Daoy (cell line): Measurements from ENCODE around the gene OR10K1. TPM values are rescaled to one million over a fixed set of nuclear protein-coding genes. Genes with fewer than 3 reads are reported as not detected.
A peak's percentile ranks its signal among the peaks of the same experiment; 100 is the strongest.
"Not testable (repeated sequence)": the region's sequence is repeated elsewhere in the genome, so short reads cannot be mapped to it uniquely, and the experiment has no call there.

Experiments
- DNase-seq: peaks from one replicate; pipeline ENCODE4 v3.0.0-alpha.2; 2015; ENCODE audit warnings: low read depth
- total RNA-seq: library from RNA; depleted of rRNA; stranded (reverse); fragments of >200 nt; shearing (Covaris generic); gene quantifications from 2 replicates; pipeline ENCODE4 v1.2.3, GENCODE V29; 2014; rRNA removed

The OR10K1 gene, protein sequence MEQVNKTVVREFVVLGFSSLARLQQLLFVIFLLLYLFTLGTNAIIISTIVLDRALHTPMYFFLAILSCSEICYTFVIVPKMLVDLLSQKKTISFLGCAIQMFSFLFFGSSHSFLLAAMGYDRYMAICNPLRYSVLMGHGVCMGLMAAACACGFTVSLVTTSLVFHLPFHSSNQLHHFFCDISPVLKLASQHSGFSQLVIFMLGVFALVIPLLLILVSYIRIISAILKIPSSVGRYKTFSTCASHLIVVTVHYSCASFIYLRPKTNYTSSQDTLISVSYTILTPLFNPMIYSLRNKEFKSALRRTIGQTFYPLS
- total RNA-seq: not detected in 2 replicates

DNA sequence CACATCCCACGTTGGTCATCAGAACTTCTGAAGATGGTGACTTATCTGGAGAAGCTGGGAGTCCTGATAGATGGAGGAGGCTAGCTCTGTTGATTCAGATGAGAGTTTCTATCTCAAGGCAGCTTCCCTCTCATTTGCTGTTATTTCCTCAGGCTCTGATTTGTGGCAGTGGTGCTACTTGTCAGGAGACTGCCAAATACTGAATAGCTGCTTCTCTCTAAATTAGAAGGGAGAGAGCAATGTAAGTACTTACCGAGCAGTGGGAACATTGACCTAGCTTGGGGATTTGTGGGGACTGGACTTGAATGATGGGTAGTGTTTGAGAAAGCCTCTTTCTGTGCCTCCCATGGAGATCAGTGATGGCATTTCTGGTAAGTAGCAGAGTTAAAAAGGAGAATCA lies at the start of gene OR10K1:
TSS of gene OR10K1 (plus strand) at position 301 of the 400 bp plus-strand sequence. CDS start 3,728 bp downstream, outside the sequence.
- DNase-seq: no peak

DNA sequence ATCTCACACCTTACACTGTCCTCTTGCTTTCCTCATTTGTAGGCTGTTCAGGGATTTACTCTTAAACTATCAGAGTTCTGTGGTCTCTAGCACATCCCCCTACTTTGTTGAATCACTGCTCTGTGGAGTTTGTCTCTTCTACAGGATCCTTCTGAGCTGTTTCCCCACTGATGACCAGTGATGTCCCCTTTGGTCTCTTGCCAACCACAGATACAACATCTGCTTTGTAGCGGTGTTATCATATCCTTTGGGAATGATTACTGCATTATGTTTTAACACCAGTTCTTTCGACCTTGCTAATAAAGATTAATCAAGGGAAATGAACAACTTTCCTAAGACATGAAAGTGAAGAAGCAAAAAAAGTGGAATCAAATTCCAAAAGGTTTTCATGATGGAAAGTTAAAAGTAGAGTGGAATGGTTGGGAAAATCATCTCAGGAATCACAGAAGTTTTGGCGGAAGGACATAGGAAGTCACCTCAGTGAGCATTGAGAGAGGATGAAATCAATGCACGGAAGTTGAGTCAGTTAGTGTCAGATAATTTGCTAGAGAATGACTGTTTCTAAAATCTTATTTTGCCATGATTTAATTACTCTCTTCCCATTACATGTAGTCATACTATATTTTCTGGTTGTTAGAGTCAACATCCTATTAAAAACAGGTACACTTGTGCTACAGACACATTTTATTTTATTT lies 46.8 kb upstream of the OR10K1 start:
- DNase-seq: no peak

DNA sequence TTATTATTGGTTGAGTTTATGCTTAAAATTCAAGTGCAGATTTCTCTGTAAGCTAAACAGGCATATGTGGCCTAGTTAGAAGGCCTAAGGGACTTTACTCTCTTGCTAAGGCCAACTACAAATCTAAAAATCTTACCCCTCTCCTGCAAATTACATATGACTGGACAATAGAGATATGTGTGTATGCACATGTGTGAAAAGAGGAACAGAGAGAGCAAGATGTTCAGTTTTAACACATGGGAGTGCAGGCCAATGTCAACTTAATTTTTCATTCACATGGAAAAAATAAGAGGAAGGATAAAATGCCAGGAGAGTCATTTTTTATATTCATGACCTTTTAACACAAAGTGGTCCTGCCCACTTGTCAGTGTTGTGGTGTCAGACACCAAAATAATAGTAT lies 44.0 kb upstream of the OR10K1 start:
- DNase-seq: no peak

DNA sequence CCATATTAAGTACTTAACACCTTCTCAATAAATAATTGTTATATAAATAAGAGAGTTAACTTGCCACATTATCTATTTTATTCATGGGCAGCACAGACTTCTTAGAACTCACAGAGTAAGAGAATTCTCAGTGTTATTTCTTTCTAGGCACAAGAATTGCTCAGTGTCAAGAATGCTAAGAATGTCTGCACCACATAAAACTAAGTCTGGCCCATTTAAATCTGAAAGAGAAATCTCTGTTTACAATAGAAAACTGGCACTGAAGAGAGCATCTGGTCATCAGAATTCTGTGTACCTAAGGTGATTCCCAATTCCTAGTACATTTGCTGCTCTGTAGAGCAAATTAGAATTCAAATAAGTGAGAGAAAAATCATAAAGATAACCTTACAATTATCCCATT lies 39.4 kb upstream of the OR10K1 start:
- no peak for DNase-seq

DNA sequence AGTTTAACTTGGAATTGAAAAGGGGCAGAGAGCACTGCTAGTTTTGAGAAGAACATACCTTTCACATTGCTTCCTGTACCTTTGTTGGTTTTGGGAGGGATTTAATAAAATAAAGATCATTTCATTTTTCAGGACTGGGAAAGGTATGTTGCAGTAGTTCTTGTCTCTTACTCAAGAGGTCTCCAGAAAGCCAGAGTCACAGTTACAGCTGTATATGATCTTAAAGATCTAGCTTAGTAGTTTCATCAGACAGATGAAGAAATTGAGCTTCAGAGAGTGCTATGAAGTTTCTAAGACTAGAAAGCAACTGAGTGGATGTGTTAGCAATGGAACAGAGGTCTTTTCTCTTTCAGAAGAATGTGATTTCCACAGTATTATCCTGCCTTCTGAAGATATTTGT lies 36.6 kb upstream of the OR10K1 start:
- DNase-seq: no peak

DNA sequence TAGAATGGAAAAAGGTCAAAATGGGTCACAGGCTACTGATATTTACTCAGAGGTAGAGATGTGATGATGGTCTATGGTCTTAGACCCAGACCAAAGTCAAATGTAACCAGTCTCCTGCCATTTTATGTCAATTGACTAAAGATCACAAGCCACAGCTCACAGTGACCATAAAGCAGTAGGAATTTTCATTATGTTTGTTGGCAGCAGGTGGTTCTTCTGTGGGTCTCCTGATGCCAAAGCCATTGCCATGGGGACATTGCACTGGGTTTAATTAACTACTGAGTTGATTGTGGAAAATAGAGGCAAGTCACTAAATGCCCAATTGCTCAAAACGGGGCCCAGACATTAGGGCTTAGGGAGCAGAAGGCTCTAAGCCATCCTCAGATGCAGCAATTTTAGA lies 35.5 kb upstream of the OR10K1 start, which contains the start of gene OR10K2:
TSS of gene OR10K2 (minus strand) at position 101 of the 400 bp plus-strand sequence. CDS start 5,371 bp downstream, outside the sequence.
- no peak for DNase-seq

DNA sequence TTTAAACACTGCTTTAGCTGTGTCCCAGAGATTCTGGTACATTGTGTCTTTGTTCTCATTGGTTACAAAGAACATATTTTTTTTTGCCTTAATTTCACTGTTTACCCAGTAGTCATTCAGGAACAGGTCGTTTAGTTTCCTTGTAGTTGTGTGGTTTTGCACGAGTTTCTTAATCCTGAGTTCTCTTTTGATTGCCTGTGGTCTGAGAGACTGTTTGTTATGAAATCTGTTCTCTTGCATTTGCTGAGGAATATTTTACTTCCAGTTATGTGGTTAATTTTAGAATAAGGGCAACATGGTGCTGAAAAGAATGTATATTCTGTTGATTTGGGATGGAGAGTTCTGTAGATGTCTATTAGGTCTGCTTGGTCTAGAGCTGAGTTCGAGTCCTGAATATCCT lies 31.5 kb upstream of the OR10K1 start:
- not testable (repeated sequence) for DNase-seq

DNA sequence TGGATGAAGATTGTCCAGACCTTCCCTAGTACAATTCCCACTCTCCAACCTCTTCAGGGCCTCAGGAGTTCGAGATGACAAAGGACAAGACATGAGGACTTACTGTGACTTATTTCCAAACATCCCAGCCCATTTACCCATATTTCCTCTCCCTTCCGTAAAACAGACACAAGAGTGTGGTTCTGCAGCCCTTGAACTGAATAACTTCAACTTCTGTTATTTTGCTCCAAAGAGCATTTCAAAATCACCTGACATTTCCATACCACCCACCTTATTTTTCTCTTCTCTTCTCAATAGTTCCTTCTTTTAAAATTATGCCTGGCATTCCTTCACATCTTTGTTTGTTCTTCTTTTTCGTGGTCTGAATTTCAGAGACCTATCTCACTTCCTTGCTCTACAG lies 26.9 kb upstream of the OR10K1 start:
- DNase-seq: no peak

DNA sequence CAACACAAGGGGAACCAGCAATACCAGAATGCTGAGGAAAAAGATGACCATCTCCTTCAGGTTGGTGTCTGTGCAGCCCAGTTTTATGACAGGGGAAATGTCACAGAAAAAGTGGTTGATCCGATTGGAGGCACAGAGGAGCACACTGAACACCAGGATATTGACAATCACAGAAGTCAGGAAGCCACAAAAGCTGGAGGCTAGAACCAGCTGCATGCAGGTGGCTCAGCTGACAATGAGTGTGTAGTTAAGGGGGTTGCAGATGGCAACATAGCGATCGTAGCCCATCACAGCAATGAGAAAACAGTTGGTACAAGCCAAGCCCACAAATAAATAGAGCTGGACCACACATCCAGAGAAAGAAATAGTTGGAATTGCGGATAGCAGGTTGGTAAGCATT lies 16.3 kb upstream of the OR10K1 start:
- DNase-seq: no peak

DNA sequence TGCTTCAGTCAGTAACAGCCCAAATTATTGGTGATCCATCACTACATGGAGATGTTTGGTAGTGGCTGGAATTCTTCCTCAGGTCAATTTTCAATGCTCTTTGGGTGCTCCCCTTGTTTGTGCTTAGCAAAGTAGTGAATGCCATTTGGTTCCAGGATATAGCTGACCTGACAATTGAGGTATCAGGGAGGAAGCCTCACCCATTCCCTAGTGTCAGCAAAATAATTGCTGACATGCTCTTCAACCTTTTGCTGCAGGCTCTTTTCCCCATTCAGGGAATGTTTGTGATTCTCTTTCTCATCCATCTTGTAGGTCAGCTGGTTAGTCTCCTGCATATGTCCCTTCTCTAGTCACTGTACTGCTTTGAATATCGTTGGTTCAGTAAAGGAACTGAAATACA lies 7.1 kb upstream of the OR10K1 start:
- no peak for DNase-seq

DNA sequence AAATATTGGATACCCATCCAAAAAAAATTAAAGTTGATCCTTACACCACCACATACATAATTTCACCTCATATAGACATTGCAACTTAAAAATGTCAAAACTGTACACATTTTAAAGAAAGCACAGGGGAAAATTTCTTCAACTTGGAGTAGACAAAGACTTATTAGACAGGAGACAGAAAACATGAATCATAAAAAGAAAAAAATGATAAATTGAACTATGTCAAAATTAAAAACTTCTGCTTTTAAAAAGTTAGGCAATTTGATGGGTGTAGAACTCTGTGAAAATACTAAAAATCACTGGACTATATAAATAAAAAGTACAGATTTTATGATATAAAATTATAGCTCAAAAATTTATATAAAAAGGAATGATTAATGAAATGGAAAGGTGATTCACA lies 4.4 kb upstream of the OR10K1 start:
- DNase-seq: no peak

DNA sequence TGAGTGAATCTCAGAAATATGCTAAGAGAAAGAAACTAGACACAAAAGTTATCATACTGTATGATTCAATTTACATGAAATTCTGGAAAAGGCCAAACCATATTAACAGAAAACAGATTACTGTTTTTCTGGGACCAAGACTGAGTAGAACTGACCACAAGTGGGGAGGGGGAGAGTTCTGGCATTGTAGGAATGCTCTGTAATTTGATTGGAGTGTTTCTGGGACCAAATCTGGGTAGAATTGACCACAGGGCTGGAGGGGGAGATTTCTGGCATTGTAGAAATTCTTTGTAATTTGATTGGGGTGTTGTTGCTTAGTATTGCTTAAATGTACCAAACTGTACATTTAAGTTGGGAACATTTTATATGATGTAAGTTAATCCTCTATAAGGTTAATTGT lies 3.4 kb upstream of the OR10K1 start:
- no peak for DNase-seq

DNA sequence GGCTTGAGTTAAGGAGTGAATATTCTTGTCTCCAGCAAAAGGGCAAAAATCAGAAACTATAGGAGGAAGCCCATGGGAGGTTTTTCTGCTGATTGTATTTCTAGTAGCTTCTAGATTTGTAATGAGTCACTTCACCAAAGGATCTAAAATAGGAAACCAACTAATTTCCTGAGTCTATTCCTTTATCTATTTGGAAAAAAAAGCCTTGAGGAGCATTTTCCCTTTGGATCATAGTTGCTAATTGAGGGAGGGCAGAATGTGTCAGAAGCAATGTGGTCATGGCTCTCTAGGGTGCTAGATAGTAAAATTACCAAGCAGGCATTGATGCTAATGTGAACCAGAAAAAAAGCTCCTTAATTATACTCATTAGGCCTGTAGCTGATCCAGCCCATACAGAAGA lies 10.3 kb downstream of the OR10K1 start, which contains the start of gene OR10R2:
TSS of gene OR10R2 (plus strand) at position 301 of the 400 bp plus-strand sequence. CDS start 106 bp downstream, outside the sequence.
- no peak for DNase-seq

DNA sequence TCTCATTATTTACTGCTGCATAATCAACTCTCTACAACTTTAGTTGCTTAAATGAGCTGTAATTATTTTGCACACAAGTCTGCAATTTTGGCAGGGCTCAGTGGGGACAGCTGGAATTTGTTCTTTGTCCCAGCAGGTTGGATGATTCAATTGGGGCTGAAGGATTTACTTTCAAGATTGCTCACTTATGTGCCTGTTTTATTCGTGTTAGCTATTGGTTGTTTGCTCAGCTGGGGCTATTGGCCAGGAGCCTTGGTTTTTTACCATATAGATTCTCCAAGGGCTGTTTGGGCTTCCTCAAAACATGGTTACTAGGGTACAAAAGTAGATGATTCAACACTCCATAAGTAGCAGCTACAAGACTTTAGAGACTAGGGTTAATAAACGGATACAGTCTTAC lies 23.8 kb downstream of the OR10K1 start:
- DNase-seq: peak; percentile 3

DNA sequence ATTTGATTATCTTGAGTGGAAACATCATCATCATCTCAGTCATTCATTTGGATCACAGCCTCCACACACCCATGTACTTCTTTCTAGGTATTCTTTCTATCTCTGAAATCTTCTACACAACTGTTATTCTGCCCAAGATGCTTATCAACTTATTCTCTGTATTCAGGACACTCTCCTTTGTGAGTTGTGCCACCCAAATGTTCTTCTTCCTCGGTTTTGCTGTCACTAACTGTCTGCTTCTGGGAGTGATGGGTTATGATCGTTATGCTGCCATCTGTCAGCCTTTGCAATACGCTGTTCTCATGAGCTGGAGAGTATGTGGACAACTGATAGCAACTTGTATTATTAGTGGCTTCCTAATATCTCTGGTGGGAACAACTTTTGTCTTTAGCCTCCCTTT lies 29.7 kb downstream of the OR10K1 start:
- no peak for DNase-seq

DNA sequence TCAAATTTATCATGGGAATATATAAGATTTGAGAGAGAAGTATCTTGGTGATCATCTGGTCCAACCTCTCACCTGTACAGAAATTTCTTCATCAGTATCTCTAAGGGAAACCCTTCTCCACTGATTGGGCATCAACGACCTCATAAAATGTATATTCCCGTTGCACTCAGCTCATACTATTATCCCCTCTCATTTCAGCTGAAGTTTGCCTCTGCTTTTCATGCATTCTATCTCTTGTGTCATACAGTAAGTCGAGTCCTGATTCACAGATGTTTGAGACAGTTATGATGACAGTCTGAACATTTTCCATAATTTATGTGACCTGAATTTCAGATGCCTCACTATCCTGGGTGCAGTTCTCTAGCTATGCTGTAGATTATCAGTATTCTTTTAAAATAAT lies 31.4 kb downstream of the OR10K1 start:
- DNase-seq: no peak

DNA sequence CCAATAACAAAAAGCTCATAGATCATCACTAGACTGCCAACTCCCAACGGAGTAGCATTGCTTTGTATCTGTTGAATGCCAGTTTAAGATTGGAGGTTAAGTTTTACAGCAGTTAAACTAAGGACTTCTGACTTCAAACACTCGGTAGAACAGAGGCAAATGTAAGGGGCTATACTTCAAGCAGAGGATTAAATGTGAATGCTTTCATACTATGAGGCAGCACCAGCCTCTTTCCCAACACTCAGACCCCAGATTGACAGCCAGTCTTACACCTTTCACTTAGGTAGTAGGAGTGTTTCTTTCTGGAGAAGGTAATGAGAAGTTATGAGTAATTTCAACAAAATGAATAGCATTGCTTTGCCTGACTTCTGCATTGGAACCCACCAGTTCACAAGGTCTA lies 33.2 kb downstream of the OR10K1 start:
- no peak for DNase-seq

DNA sequence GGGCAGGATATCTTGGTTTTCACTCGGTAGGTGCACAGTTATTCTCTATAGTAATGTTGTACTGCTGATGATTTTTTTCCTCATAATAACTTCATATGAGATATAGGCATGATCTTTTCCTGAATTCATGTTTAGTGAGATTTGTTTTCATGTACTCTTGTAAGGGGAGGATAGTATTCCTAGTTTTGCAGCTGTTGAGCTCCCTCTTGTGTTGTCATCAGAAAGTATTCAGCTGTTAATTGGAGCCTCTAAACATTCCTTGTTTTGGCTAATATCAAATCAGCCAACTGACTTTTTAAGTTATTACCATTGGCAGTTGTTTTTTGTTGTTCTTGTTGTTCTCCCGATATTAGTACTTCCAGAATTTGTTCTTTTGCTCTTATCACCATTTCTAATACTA lies 34.7 kb downstream of the OR10K1 start:
- DNase-seq: peak; percentile 19

DNA sequence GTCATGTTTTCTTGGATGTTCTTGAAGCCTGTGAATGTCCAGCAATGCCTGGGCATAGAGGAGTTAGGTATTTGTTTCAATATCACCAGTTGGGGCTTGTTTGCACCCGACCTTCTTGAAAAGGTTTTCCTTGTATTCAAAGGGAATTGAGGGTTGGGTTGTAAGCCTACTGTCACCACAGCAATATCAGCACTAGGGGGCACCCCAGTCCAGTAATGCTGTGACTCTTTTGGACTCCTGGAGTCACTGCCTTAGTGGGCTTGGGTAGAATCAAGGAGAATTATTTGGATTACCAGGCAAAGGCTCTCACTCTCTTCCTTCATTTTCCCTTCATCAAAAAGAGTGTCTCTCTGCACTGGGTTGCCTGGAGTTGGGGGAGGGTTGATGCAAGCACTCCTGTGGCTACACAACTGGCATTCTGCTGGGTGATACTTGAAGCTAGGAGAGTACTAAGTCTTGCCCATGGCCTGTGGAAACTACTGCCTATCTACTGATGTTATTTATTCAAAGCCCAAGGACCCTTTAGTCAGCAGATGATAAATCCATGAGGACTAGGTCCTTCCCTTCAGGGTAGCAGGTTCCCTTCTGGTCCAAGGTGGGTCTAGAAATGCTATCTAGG lies 44.8 kb downstream of the OR10K1 start:
- peak; percentile 42 for DNase-seq

DNA sequence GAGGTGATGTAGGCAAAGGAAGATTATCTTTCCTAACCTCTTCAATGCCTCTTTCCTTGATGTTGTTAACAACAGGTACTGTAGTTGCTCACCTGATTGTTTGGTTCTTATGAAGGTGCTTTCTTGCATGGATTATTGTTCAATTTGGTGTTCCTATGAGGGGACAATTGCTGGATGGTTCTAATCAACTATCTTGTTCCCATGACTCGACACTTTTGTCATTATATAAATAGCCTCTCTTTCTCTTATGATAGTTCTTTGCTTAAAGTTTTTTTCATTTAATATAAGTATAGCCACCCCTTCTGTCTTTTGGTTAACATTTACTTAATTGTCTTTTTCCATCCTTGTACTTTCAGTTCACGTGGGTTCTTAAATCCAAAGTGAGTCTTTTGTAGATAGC lies 45.9 kb downstream of the OR10K1 start:
- DNase-seq: no peak

DNA sequence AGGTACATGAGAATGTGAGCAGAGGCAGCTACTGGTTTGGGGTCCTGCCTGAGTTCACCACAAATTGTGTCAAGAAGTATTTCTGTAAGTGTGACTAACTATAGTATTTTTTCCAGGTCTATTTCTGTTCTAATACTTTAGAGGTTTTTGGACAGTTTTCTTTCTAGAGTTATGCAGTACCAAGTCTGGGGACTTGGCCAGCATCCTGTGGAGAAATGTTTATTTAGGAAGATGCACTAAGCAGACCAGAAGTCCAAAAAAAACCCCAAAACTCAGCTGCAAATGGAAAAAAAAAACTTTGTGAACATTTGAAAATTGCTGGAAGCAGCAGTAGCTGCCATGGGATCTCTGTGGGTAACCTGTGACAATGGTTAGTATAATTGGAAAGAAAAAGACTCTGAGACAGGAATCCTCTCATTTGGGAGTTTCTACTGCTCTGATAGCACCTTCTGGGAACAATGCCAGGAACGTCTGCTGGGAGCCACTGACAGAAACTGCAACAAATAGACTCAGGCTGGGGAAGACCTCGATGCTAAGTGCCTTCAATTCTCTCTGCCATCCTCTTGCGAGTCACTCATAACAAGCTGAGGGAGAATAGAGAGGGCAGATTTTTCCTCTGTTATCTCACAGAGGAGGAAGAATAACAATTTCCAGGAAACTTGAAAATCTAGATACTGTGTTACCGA lies 48.0 kb downstream of the OR10K1 start:
- peak; percentile 20 for DNase-seq

DNA sequence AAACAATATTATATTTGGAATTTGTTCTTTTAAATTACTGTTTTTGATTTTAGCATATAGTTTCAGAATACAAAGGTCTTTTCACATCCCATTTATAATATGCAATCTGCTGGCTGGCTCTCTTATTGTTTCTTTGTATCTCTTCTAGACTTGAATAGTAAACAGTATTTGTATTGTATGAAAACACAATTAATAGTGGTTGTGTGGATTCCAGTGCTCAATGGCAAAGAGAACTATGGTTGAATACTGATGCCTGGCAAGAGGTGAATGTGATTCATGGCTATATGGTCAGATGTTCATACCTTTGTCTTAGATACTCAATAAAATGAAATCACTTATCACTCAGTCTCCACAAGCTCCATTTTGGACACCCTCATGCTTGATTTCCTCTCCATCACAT lies 55.3 kb downstream of the OR10K1 start:
- DNase-seq: no peak
